DOHH2 (cell line): ENCODE results near the gene ZG16.

Source experiments
- EZH2phosphoT487 ChIP-seq: fragments of 200-600 bp; sonication (generic); IDR thresholded peaks from 2 replicates; pipeline ENCODE4 v1.6.1; 2017; ENCODE audit warnings: borderline replicate concordance, mild to moderate bottlenecking, antibody characterized with exemption, low read length, moderate library complexity, mixed read lengths
- TF ChIP-seq, protein P1 (sequence below): fragments of 200-600 bp; sonication (generic); IDR thresholded peaks from one replicate; pipeline ENCODE4 v1.5.1; 2014; ENCODE audit warnings: antibody characterized with exemption, mild to moderate bottlenecking, low read depth, low read length; ENCODE audit not compliant: poor library complexity, severe bottlenecking

DNA sequence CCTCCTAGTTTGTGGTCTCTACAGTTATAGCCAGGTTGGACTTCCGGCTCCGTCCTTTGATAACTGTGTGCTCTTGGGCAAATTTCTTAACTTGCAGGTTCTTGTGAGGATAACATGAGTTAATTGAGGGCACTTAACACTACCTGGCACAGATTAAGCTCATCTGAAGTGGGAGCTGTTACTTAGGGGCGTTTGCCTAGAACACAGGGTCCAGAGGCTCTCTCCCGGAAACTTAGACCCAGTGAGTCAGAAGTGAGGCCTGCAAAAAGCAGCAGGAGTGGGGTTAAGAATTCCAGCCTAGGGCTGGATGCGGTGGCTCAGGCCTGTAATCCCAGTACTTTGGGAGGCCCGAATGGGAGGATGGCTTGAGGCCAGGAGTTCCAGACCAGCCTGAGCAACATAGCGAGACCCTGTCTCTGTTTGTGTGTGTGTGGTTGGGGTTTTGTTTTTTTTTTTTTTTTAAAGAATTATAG lies 43.6 kb downstream of the ZG16 start:
- TF ChIP-seq, protein P1, sequence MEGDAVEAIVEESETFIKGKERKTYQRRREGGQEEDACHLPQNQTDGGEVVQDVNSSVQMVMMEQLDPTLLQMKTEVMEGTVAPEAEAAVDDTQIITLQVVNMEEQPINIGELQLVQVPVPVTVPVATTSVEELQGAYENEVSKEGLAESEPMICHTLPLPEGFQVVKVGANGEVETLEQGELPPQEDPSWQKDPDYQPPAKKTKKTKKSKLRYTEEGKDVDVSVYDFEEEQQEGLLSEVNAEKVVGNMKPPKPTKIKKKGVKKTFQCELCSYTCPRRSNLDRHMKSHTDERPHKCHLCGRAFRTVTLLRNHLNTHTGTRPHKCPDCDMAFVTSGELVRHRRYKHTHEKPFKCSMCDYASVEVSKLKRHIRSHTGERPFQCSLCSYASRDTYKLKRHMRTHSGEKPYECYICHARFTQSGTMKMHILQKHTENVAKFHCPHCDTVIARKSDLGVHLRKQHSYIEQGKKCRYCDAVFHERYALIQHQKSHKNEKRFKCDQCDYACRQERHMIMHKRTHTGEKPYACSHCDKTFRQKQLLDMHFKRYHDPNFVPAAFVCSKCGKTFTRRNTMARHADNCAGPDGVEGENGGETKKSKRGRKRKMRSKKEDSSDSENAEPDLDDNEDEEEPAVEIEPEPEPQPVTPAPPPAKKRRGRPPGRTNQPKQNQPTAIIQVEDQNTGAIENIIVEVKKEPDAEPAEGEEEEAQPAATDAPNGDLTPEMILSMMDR: no peak
- no peak for TF ChIP-seq EZH2phosphoT487
